ENCODE measurements around the gene CLIC3.
A peak's percentile ranks its signal among the peaks of the same experiment; 100 is the strongest.
"Not testable (repeated sequence)": the region's sequence is repeated elsewhere in the genome, so short reads cannot be mapped to it uniquely, and the experiment has no call there.

- TF ChIP-seq, protein P1, sequence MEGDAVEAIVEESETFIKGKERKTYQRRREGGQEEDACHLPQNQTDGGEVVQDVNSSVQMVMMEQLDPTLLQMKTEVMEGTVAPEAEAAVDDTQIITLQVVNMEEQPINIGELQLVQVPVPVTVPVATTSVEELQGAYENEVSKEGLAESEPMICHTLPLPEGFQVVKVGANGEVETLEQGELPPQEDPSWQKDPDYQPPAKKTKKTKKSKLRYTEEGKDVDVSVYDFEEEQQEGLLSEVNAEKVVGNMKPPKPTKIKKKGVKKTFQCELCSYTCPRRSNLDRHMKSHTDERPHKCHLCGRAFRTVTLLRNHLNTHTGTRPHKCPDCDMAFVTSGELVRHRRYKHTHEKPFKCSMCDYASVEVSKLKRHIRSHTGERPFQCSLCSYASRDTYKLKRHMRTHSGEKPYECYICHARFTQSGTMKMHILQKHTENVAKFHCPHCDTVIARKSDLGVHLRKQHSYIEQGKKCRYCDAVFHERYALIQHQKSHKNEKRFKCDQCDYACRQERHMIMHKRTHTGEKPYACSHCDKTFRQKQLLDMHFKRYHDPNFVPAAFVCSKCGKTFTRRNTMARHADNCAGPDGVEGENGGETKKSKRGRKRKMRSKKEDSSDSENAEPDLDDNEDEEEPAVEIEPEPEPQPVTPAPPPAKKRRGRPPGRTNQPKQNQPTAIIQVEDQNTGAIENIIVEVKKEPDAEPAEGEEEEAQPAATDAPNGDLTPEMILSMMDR (conservative IDR thresholded peaks at IDR 0.05; ENCODE audit: low read length): peak; percentile 60
- not testable (repeated sequence) for TF ChIP-seq EZH2phosphoT487 (IDR thresholded peaks at IDR 0.05; ENCODE audit: borderline replicate concordance, low read depth, low read length)
These were observed 7.9 kb upstream of the CLIC3 start for GRCh38 chr9:137004285-137004684.
